GM23248 (cell line): ENCODE data around the gene MYH9. TPM values are rescaled to one million over a fixed set of nuclear protein-coding genes. Genes with fewer than 3 reads are reported as not detected.
"Not testable (repeated sequence)": the region's sequence is repeated elsewhere in the genome, so short reads cannot be mapped to it uniquely, and the experiment has no call there.

ENCODE experiments used
- DNase-seq: peaks from one replicate; pipeline ENCODE4 v3.0.0-alpha.2; 2015
- H2AFZ ChIP-seq: fragments of 200-600 bp; sonication (generic); 2 replicates; pipeline ENCODE4 v1.6.1; 2016; ENCODE audit warnings: antibody characterized with exemption
- H3F3A ChIP-seq: fragments of 200-600 bp; sonication (generic); 2 replicates; pipeline ENCODE4 v1.6.1; 2016; ENCODE audit warnings: mild to moderate bottlenecking, antibody characterized with exemption, mixed run types; ENCODE audit not compliant: insufficient read depth
- H3K27ac ChIP-seq: fragments of 200-600 bp; sonication (generic); 2 replicates; pipeline ENCODE4 v1.5.1; 2016; ENCODE audit warnings: mild to moderate bottlenecking
- H3K27me3 ChIP-seq: fragments of 200-600 bp; sonication (generic); replicated peaks from 2 replicates; pipeline ENCODE4 v1.6.1; 2016; ENCODE audit warnings: mild to moderate bottlenecking; ENCODE audit not compliant: insufficient read depth
- H3K36me3 ChIP-seq: fragments of 200-600 bp; sonication (generic); 2 replicates; pipeline ENCODE4 v1.6.1; 2016; ENCODE audit warnings: low read depth, mild to moderate bottlenecking
- H3K4me1 ChIP-seq: fragments of 200-600 bp; sonication (generic); 2 replicates; pipeline ENCODE4 v1.6.1; 2016; ENCODE audit warnings: mild to moderate bottlenecking; ENCODE audit not compliant: insufficient read depth
- H3K4me2 ChIP-seq: fragments of 200-600 bp; sonication (generic); one replicate; pipeline ENCODE4 v1.6.1; 2016; ENCODE audit warnings: mild to moderate bottlenecking; ENCODE audit not compliant: unreplicated experiment
- H3K4me3 ChIP-seq: fragments of 200-600 bp; sonication (generic); 2 replicates; pipeline ENCODE4 v1.5.1; 2016; ENCODE audit warnings: mild to moderate bottlenecking
- H3K79me2 ChIP-seq: fragments of 200-600 bp; sonication (generic); 2 replicates; pipeline ENCODE4 v1.6.1; 2016; ENCODE audit warnings: mild to moderate bottlenecking; ENCODE audit not compliant: insufficient read depth
- H3K9ac ChIP-seq: fragments of 200-600 bp; sonication (generic); 2 replicates; pipeline ENCODE4 v1.6.1; 2016; ENCODE audit warnings: mild to moderate bottlenecking
- H3K9me2 ChIP-seq: fragments of 200-600 bp; sonication (generic); 2 replicates; pipeline ENCODE4 v1.6.1; 2016; ENCODE audit warnings: mixed run types, mild to moderate bottlenecking, moderate library complexity; ENCODE audit not compliant: insufficient read depth
- H3K9me3 ChIP-seq: fragments of 200-600 bp; sonication (generic); one replicate; pipeline ENCODE4 v1.6.1; 2017; ENCODE audit warnings: low read depth
- H4K20me1 ChIP-seq: fragments of 200-600 bp; sonication (generic); 2 replicates; pipeline ENCODE4 v1.6.0; 2016; ENCODE audit not compliant: insufficient read depth
- EZH2 ChIP-seq: fragments of 200-600 bp; sonication (generic); IDR thresholded peaks from 2 replicates; pipeline ENCODE4 v1.6.1; 2018; ENCODE audit warnings: antibody characterized with exemption, mild to moderate bottlenecking; ENCODE audit not compliant: insufficient read depth, poor library complexity, severe bottlenecking
- EZH2phosphoT487 ChIP-seq: fragments of 200-600 bp; sonication (generic); IDR thresholded peaks from 2 replicates; pipeline ENCODE4 v1.6.1; 2018; ENCODE audit warnings: antibody characterized with exemption, moderate library complexity, mild to moderate bottlenecking, low read depth; ENCODE audit not compliant: insufficient read depth
- WGBS, 2 experiments: methylation state at CpG; one replicate each; pipeline ENCODE4 v1.1.6; 2015 to 2017; ENCODE audit warnings: low lambda C conversion rate in 2 of 2, low coverage in 1 of 2; ENCODE audit errors: missing lambda C conversion rate in 2 of 2; 5-methylcytosine and 5-hydroxymethylcytosine counted together
- in situ Hi-C: fragments of 300-500 bp; cut with MboI; formaldehyde crosslinking; loops from 2 replicates; pipeline ENCODE4 v1.15.0; 2020
- polyA plus RNA-seq: library from polyadenylated mRNA; unstranded; fragments of >200 nt; fragmentation: Nextera tagmentation; extraction: Ambion mirVana; gene quantifications from 2 replicates; pipeline ENCODE4 v1.2.1, GENCODE V29; 2016
- total RNA-seq: library from RNA; depleted of rRNA; stranded (reverse); fragments of >200 nt; shearing (Covaris generic); gene quantifications from 2 replicates; pipeline ENCODE4 v1.2.3, GENCODE V29; 2014

The MYH9 gene
- total and polyA plus RNA-seq, 2 experiments from 2014 or later = 287 to 420 TPM

DNA sequence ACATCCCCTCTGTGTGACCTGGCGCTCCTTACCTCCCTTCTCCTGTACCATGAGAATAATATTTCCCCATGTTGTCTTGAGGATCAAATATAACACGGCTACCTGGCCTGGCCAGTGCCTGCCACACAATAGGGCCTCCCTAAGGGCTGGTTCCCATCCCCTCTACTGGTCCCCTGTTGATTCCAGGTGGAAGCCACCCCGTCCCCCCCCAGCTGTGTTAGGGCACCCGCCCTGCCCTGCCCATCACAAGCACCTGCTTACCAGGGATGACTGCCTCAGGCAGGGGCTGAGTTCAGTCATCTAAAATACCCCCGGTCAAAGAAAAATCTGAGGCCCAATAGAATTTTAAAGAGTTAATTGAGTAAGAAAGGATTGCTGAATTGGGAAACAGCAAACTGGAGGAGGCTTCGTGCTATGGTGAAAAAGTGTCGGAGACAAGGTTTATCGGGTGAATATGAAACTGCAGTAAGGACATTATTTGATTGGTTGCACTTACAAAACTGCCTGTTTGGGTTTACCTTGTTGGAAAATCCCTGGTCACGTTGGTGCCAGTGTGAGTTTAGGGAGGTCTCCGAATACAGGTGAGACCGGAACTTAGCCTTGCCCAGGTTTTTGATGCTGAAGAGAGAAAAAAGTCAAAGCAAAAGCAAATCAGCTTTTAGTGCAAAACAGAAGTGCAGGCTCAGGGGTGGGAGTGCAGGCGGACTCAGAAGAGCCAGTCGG is 129.7 kb downstream of the MYH9 start:
- no peaks in the 10 kb centered on the region for H3K36me3 ChIP-seq
- H3K4me3 ChIP-seq = no peak overlapping the region
- no peaks in the 10 kb centered on the region for H3K79me2 ChIP-seq
- no peak overlapping the region for H3K4me2 ChIP-seq
- TF ChIP-seq EZH2 (no peak), EZH2phosphoT487 (no peak)
- H3F3A ChIP-seq = peaks cover 5% of the 10 kb centered on the region; the same call in 1 of the 2 replicates
- H3K9me2 ChIP-seq = no peaks in the 10 kb centered on the region
- peaks cover 18% of the 10 kb centered on the region for H3K4me1 ChIP-seq
- no peak for DNase-seq
- no peak overlapping the region for H2AFZ ChIP-seq
- no peaks in the 10 kb centered on the region for H3K27me3 ChIP-seq
- in situ Hi-C loops = no loop called here
- H3K9ac ChIP-seq = no peak overlapping the region
- H3K9me3 ChIP-seq = no peaks in the 10 kb centered on the region
- H3K27ac ChIP-seq = no peak overlapping the region
- WGBS, 2 experiments = 85 to 91% methylated on average over 13 of the region's 13 CpGs
- H4K20me1 ChIP-seq = no peaks in the 10 kb centered on the region

DNA sequence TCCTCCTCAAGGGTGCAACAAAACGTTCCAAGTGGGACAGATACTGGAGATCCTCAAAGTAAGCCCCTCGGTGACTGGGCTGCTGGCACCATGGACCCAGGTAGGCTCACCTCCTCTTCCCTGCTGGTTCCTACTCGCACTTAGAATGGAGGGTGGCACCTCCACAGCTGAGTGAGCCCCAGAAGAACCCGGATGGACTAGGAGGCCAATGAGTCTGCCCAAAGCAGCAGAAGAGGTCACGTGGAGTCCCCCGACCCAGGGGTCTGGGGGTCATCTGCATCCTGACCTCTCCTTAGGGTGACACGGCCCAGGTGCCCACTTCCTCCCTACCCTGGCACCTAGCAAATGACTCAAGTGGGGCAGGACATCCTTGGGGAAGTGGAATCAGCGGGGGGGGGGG is 130.5 kb downstream of the MYH9 start:
- H3K4me2 ChIP-seq = no peak overlapping the region
- no peak for DNase-seq
- no peak overlapping the region for H2AFZ ChIP-seq
- no peaks in the 10 kb centered on the region for H3K79me2 ChIP-seq
- no peak overlapping the region for H3K4me3 ChIP-seq
- no peaks in the 10 kb centered on the region for H3K36me3 ChIP-seq
- WGBS, 2 experiments = 79 to 82% methylated on average over 7 to 8 of the region's 8 CpGs
- no peak overlapping the region for H3K9ac ChIP-seq
- H3K4me1 ChIP-seq = peaks cover 19% of the 10 kb centered on the region
- peaks cover 5% of the 10 kb centered on the region; the same call in 1 of the 2 replicates for H3F3A ChIP-seq
- no peak overlapping the region for H3K27ac ChIP-seq
- in situ Hi-C loops = no loop called here
- H3K9me2 ChIP-seq = no peaks in the 10 kb centered on the region
- H4K20me1 ChIP-seq = no peaks in the 10 kb centered on the region
- no peaks in the 10 kb centered on the region for H3K9me3 ChIP-seq
- TF ChIP-seq EZH2phosphoT487 (no peak), EZH2 (no peak)
- H3K27me3 ChIP-seq = no peaks in the 10 kb centered on the region

DNA sequence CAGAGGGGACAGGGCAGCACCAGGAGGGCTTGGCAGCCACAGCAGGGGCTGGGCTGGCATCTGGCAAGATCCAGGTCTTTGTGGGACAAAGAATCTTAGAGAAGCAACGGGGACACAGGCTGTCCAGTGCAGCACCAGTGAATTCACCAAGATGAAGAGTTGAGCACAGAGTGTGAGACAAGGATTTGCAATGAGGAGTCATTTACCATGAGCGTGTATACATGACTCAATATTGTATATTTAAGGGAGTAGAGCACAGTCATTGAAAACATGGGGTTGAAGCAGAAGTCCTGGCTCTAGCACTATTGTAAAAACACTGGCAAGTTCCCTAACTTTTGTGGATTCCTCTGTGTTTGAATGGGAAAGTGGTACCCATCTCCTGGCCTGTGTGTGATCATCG is 131.3 kb downstream of the MYH9 start:
- Histone ChIP-seq H3K36me3 (no peaks in the 10 kb centered on the region), H3K9me2 (no peaks in the 10 kb centered on the region), H3K9me3 (no peaks in the 10 kb centered on the region), H3K4me1 (peaks cover 19% of the 10 kb centered on the region), H3K27ac (no peak overlapping the region), H3F3A (peaks cover 5% of the 10 kb centered on the region; the same call in 1 of the 2 replicates), H4K20me1 (no peaks in the 10 kb centered on the region), H3K27me3 (no peaks in the 10 kb centered on the region), H3K4me2 (no peak overlapping the region), H3K4me3 (no peak overlapping the region), H3K79me2 (no peaks in the 10 kb centered on the region), H3K9ac (no peak overlapping the region), H2AFZ (no peak overlapping the region)
- 90 to 92% methylated on average over 3 of the region's 3 CpGs for WGBS, 2 experiments
- TF ChIP-seq EZH2phosphoT487 (no peak), EZH2 (no peak)
- in situ Hi-C loops = no loop called here
- DNase-seq = peak; percentile 23

DNA sequence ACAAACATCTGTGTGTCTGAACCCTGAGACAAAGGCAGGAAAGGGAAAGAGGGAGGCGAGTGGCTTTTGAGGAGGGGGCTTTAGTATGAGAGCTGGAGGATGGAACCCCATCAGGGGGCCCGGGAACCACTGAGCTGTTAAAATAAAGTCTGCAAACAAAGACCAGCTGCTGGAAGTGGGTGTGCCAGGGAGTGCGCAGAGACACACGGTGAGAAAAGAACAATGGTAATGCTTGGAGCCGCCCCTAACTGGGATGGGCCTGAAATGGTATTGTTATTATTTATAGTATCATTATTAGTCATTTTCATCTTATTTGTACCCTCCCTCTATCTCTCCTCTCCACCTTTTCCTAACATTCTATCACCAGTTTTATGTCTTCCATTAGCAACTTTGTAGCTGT is 132.2 kb downstream of the MYH9 start:
- in situ Hi-C loops, H3K9ac ChIP-seq, H3K27ac ChIP-seq, H3F3A ChIP-seq, H3K9me3 ChIP-seq, H3K4me3 ChIP-seq, H3K4me2 ChIP-seq, H2AFZ ChIP-seq, H3K79me2 ChIP-seq, H3K9me2 ChIP-seq, H3K27me3 ChIP-seq, H3K36me3 ChIP-seq, DNase-seq, H4K20me1 ChIP-seq: not testable (repeated sequence)
- WGBS, 2 experiments = 29 to 71% methylated on average over 1 to 2 of the region's 5 CpGs
- peaks cover 19% of the 10 kb centered on the region for H3K4me1 ChIP-seq
